Measurements from ENCODE around the gene IRF5. TPM values are rescaled to one million over a fixed set of nuclear protein-coding genes. Genes with fewer than 3 reads are reported as not detected.
"Not testable (repeated sequence)": the region's sequence is repeated elsewhere in the genome, so short reads cannot be mapped to it uniquely, and the experiment has no call there.

Gene IRF5
- total RNA-seq, 2 donors from 2014 or later = 0.31 to 0.53 TPM

GRCh38 chr7:128993419-128993818 is 55.7 kb downstream of the IRF5 start:
- no peak overlapping the region for H3K4me3 Mint-ChIP-seq
- H3K27ac ChIP-seq (ENCODE audit: low read depth, low read length) = no peak overlapping the region
- no peaks in the 10 kb centered on the region for H3K9me3 Mint-ChIP-seq
- 95 to 100% methylated on average over 1 to 2 of the region's 2 CpGs for WGBS, 2 experiments (ENCODE audit: insufficient coverage in 1 of 2, insufficient read length in 1 of 2)
- H3K4me1 Mint-ChIP-seq = peaks cover 3% of the 10 kb centered on the region
- H3K9me3 ChIP-seq (ENCODE audit: control insufficient read depth, low read length) = no peaks in the 10 kb centered on the region
- H3K4me1 ChIP-seq (ENCODE audit: control insufficient read depth, insufficient read depth, low read length) = no peaks in the 10 kb centered on the region
- no peak overlapping the region for H3K4me3 ChIP-seq (ENCODE audit: low read length)
- no peak for TF ChIP-seq CTCF (conservative IDR thresholded peaks at IDR 0.05)
- H3K27me3 ChIP-seq (ENCODE audit: control insufficient read depth, insufficient read depth, low read length, poor library complexity, severe bottlenecking) = no peaks in the 10 kb centered on the region
- H3K9ac ChIP-seq (ENCODE audit: extremely low read depth, low read length, poor library complexity, severe bottlenecking) = no peak overlapping the region
- peaks cover 84% of the 10 kb centered on the region for H3K36me3 ChIP-seq (ENCODE audit: control insufficient read depth, insufficient read depth, low read length)
- peaks cover 50% of the 10 kb centered on the region for H3K36me3 Mint-ChIP-seq (ENCODE audit: low read depth)
- DNase-seq = no peak
- H3K27me3 Mint-ChIP-seq (ENCODE audit: insufficient read depth) = no peaks in the 10 kb centered on the region
- no peak overlapping the region for H3K27ac Mint-ChIP-seq

- peaks cover 81% of the 10 kb centered on the region for H3K36me3 ChIP-seq (ENCODE audit: control insufficient read depth, insufficient read depth, low read length)
- not testable (repeated sequence) for H3K27me3 Mint-ChIP-seq (ENCODE audit: insufficient read depth); H3K4me3 Mint-ChIP-seq; H3K27ac ChIP-seq (ENCODE audit: low read depth, low read length); H3K4me1 ChIP-seq (ENCODE audit: control insufficient read depth, insufficient read depth, low read length); H3K9me3 ChIP-seq (ENCODE audit: control insufficient read depth, low read length); H3K4me3 ChIP-seq (ENCODE audit: low read length); H3K4me1 Mint-ChIP-seq; H3K9me3 Mint-ChIP-seq; DNase-seq; H3K27me3 ChIP-seq (ENCODE audit: control insufficient read depth, insufficient read depth, low read length, poor library complexity, severe bottlenecking); H3K9ac ChIP-seq (ENCODE audit: extremely low read depth, low read length, poor library complexity, severe bottlenecking)
- peaks cover 47% of the 10 kb centered on the region for H3K36me3 Mint-ChIP-seq (ENCODE audit: low read depth)
- peak overlapping the region; percentile 64 for H3K27ac Mint-ChIP-seq
- 92 to 94% methylated on average over 2 to 8 of the region's 8 CpGs for WGBS, 2 experiments (ENCODE audit: insufficient coverage in 1 of 2, insufficient read length in 1 of 2)
These were observed 56.8 kb downstream of the IRF5 start for GRCh38 chr7:128994560-128994959.

GRCh38 chr7:128997181-128997580 is 59.5 kb downstream of the IRF5 start:
- Histone ChIP-seq H3K27ac (ENCODE audit: low read depth, low read length) (no peak overlapping the region), H3K9ac (ENCODE audit: extremely low read depth, low read length, poor library complexity, severe bottlenecking) (no peak overlapping the region), H3K27me3 (ENCODE audit: control insufficient read depth, insufficient read depth, low read length, poor library complexity, severe bottlenecking) (no peaks in the 10 kb centered on the region), H3K36me3 (ENCODE audit: control insufficient read depth, insufficient read depth, low read length) (peaks cover 80% of the 10 kb centered on the region), H3K9me3 (ENCODE audit: control insufficient read depth, low read length) (no peaks in the 10 kb centered on the region), H3K4me3 (ENCODE audit: low read length) (no peak overlapping the region), H3K4me1 (ENCODE audit: control insufficient read depth, insufficient read depth, low read length) (no peaks in the 10 kb centered on the region)
- Mint-ChIP-seq H3K4me3 (no peak overlapping the region), H3K27ac (no peak overlapping the region), H3K27me3 (ENCODE audit: insufficient read depth) (no peaks in the 10 kb centered on the region), H3K36me3 (ENCODE audit: low read depth) (peaks cover 56% of the 10 kb centered on the region), H3K4me1 (peaks cover 3% of the 10 kb centered on the region), H3K9me3 (no peaks in the 10 kb centered on the region)
- 96 to 100% methylated on average over 2 to 5 of the region's 5 CpGs for WGBS, 2 experiments (ENCODE audit: insufficient coverage in 1 of 2, insufficient read length in 1 of 2)
- DNase-seq = no peak
- TF ChIP-seq CTCF (conservative IDR thresholded peaks at IDR 0.05) = no peak

Other genes with a start within 250 kb of the IRF5 start
- 100 to 1,000 TPM; 160 to 186 TPM for gene CALU, start 198.6 kb upstream of the IRF5 start, total RNA-seq
- not detected for gene OPN1SW, start 162.1 kb upstream of the IRF5 start, total RNA-seq
- 10 to 100 TPM; 46.0 to 51.2 TPM for gene CCDC136, start 146.0 kb upstream of the IRF5 start, total RNA-seq
- gene FLNC, start 107.5 kb upstream of the IRF5 start, total RNA-seq = 10 to 100 TPM in 1 of 2 donors, 1 to 10 TPM in 1; 6.6 to 11.5 TPM
- 100 to 1,000 TPM; 122 to 157 TPM for gene ATP6V1F, start 75.1 kb upstream of the IRF5 start, total RNA-seq
- gene KCP, start 27.2 kb upstream of the IRF5 start, total RNA-seq = 10 to 100 TPM; 21.1 to 33.3 TPM
- 10 to 100 TPM; 68.0 to 73.1 TPM for gene TNPO3, start 117.2 kb downstream of the IRF5 start, total RNA-seq
- gene TSPAN33, start 206.8 kb downstream of the IRF5 start, total RNA-seq = 10 to 100 TPM; 33.2 to 35.6 TPM

Measured in endodermal cell (in vitro differentiated cells).